Spleen (tissue), 11 donors: ENCODE results near the gene PBX1. TPM values are rescaled to one million over a fixed set of nuclear protein-coding genes. Genes with fewer than 3 reads are reported as not detected.

Source experiments
- DNase-seq: peaks from one replicate; pipeline ENCODE4 v3.0.0-alpha.2; 2020
- H3K27ac ChIP-seq, 8 donors: fragments of 200-600 bp; sonication (generic) in 7 of 8; 1 replicate in 4 of 8; 2 replicates in 4 of 8; pipeline versions ENCODE4 v1.5.0 to v1.8.0; 2016 to 2021; ENCODE audit warnings: inconsistent platforms in 4 of 8, mild to moderate bottlenecking in 4 of 8, moderate library complexity in 1 of 8
- H3K27me3 ChIP-seq, 7 donors: fragments of 200-600 bp; sonication (generic) in 6 of 7; replicated peaks in 1 of 7; 1 replicate in 4 of 7; 2 replicates in 3 of 7; pipeline versions ENCODE4 v1.5.0 to v1.8.0; 2016 to 2021; ENCODE audit warnings: inconsistent platforms in 3 of 7, mild to moderate bottlenecking in 1 of 7
- H3K36me3 ChIP-seq, 6 donors: fragments of 200-600 bp; sonication (generic) in 5 of 6; 1 replicate in 4 of 6; 2 replicates in 2 of 6; pipeline versions ENCODE4 v1.5.0 to v1.8.0; 2016 to 2021; ENCODE audit warnings: inconsistent platforms in 2 of 6
- H3K4me1 ChIP-seq, 6 donors: fragments of 200-600 bp; sonication (generic) in 5 of 6; 1 replicate in 3 of 6; 2 replicates in 3 of 6; pipeline versions ENCODE4 v1.5.0 to v1.8.0; 2016 to 2021; ENCODE audit warnings: inconsistent platforms in 3 of 6
- H3K4me3 ChIP-seq, 8 donors: fragments of 200-600 bp; sonication (generic) in 7 of 8; 1 replicate in 4 of 8; 2 replicates in 4 of 8; pipeline versions ENCODE4 v1.5.0 to v1.8.0; 2016 to 2021; ENCODE audit warnings: inconsistent platforms in 4 of 8, mild to moderate bottlenecking in 4 of 8, moderate library complexity in 2 of 8
- H3K9me3 ChIP-seq, 8 donors: fragments of 200-600 bp; sonication (generic) in 7 of 8; 1 replicate in 4 of 8; 2 replicates in 4 of 8; pipeline versions ENCODE4 v1.5.0 to v1.8.0; 2016 to 2021; ENCODE audit warnings: inconsistent platforms in 4 of 8
- POLR2A ChIP-seq, 3 donors: fragments of 450-650 bp; IDR thresholded peaks; one replicate each; pipeline ENCODE4 v1.5.1; 2017; ENCODE audit warnings: antibody characterized with exemption in 3 of 3, mild to moderate bottlenecking in 1 of 3
- POLR2AphosphoS5 ChIP-seq, 3 donors: sonication (generic); formaldehyde crosslinking; IDR thresholded peaks; one replicate each; pipeline ENCODE4 v1.5.1; 2017; ENCODE audit warnings: antibody characterized with exemption in 3 of 3
- WGBS, 5 donors: extraction: QIAGEN DNeasy Blood & Tissue Kit in 3 of 5; methylation state at CpG; one replicate each; pipeline versions ENCODE4 v1.1.5 to v1.1.7; 2013 to 2018; 5-methylcytosine and 5-hydroxymethylcytosine counted together
- intact Hi-C: fragments of 100-400 bp; cut with DNase I; formaldehyde crosslinking; loops from one replicate; pipeline ENCODE4 v1.15.0; 2023; ENCODE audit warnings: low total_unique reads
- polyA plus RNA-seq, 3 donors: library from polyadenylated mRNA; stranded (reverse); fragments of 200-250 nt; gene quantifications; one replicate each; pipeline ENCODE4 v1.2.1, GENCODE V29; 2013
- total RNA-seq, 7 donors: library from RNA; depleted of rRNA in 3 of 7; stranded (reverse); fragments of >200 nt in 3 of 7; fragmentation: NEBNext Ultra II Directional in 4 of 7; extraction: Animal tissue kit (Norgen Biotek cat#: 25700) in 4 of 7; gene quantifications; one replicate each; pipeline versions ENCODE4 v1.1.0 to v1.2.1, GENCODE V29; 2016 to 2021
- TF ChIP-seq, protein P1 (sequence below), 11 experiments: fragments of 200-600 bp in 7 of 11; fragments of 450-650 bp in 4 of 11; sonication (generic) in 4 of 11; IDR thresholded peaks in 8 of 11; conservative IDR thresholded peaks in 3 of 11; 1 replicate in 7 of 11; 2 replicates in 4 of 11; pipeline versions ENCODE4 v1.4.0 to v1.8.0; 2016 to 2021; ENCODE audit warnings: antibody characterized with exemption in 11 of 11, inconsistent platforms in 4 of 11, mild to moderate bottlenecking in 1 of 11
- donor health status: healthy with polysubstance abuse.
- donor health status: DM: no; HTN: no; CAD: no; lungs with moderate emphysema.
- donor health status: DM: no; HTN: no; CAD: no.
- donor health status: Bipolar disorder and iron deficiency.
- donor health status: healthy.
- donor health status: DM: no; HTN: no; CAD: no.
- donor health status: DM: yes; HTN: yes; CAD: no.

The PBX1 gene
- total and polyA plus RNA-seq, 10 donors, result 3.4 to 79.5 (median 31.8) TPM

GRCh38 chr1:164701189-164701761 lies 142.3 kb downstream of the PBX1 start:
- no peaks in the 10 kb centered on the region for H3K36me3 ChIP-seq
- H3K4me3 ChIP-seq, result no peak overlapping the region
- no peaks in the 10 kb centered on the region for H3K9me3 ChIP-seq
- no peak for DNase-seq
- peaks cover 0 to 1% (median 0%) of the 10 kb centered on the region in 6 donors for H3K4me1 ChIP-seq
- TF ChIP-seq POLR2AphosphoS5 (IDR thresholded peaks at IDR 0.05), result no peak
- no peak for TF ChIP-seq POLR2A (IDR thresholded peaks at IDR 0.05)
- TF ChIP-seq, protein P1, sequence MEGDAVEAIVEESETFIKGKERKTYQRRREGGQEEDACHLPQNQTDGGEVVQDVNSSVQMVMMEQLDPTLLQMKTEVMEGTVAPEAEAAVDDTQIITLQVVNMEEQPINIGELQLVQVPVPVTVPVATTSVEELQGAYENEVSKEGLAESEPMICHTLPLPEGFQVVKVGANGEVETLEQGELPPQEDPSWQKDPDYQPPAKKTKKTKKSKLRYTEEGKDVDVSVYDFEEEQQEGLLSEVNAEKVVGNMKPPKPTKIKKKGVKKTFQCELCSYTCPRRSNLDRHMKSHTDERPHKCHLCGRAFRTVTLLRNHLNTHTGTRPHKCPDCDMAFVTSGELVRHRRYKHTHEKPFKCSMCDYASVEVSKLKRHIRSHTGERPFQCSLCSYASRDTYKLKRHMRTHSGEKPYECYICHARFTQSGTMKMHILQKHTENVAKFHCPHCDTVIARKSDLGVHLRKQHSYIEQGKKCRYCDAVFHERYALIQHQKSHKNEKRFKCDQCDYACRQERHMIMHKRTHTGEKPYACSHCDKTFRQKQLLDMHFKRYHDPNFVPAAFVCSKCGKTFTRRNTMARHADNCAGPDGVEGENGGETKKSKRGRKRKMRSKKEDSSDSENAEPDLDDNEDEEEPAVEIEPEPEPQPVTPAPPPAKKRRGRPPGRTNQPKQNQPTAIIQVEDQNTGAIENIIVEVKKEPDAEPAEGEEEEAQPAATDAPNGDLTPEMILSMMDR (IDR thresholded peaks at IDR 0.05 in 8 of 11, conservative IDR thresholded peaks at IDR 0.05 in 3 of 11), result no peak
- H3K27me3 ChIP-seq, result no peaks in the 10 kb centered on the region
- H3K27ac ChIP-seq, result no peak overlapping the region
- 87 to 91% (median 90%) methylated on average over 2 of the region's 2 CpGs for WGBS, 5 donors
- intact Hi-C loops, result no loop called here

DNA sequence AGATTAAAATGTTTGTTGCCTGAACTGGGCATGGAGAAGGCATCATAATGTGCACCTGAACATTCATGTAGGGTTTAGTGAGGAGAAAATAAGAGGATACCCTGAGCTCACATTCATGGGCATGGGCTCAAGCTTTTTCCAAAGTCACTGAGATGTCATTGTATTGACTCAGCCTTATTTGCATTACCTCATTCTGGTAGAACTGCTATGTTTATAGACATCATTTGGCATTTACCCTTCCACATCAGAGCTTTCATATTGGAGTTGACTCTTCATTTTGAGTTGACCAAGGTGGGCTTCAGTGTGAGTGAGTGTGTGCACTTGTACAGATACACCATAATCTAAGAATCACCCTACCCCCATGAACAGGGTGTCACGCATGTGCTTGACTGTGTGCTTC lies 143.2 kb downstream of the PBX1 start:
- Histone ChIP-seq H3K27me3 (no peaks in the 10 kb centered on the region), H3K27ac (no peak overlapping the region), H3K4me1 (peaks cover 0 to 11% (median 5%) of the 10 kb centered on the region in 6 donors), H3K4me3 (no peak overlapping the region), H3K9me3 (no peaks in the 10 kb centered on the region), H3K36me3 (no peaks in the 10 kb centered on the region)
- TF ChIP-seq POLR2A (IDR thresholded peaks at IDR 0.05) (no peak), POLR2AphosphoS5 (IDR thresholded peaks at IDR 0.05) (no peak)
- TF ChIP-seq, protein P1 (IDR thresholded peaks at IDR 0.05 in 8 of 11, conservative IDR thresholded peaks at IDR 0.05 in 3 of 11), result no peak
- WGBS, 5 donors, result 94 to 97% (median 97%) methylated on average over 1 of the region's 1 CpG
- intact Hi-C loops, result no loop called here
- DNase-seq, result no peak

GRCh38 chr1:164702664-164703063 lies 143.7 kb downstream of the PBX1 start:
- 60 to 84% (median 80%) methylated on average over 2 of the region's 2 CpGs for WGBS, 5 donors

DNA sequence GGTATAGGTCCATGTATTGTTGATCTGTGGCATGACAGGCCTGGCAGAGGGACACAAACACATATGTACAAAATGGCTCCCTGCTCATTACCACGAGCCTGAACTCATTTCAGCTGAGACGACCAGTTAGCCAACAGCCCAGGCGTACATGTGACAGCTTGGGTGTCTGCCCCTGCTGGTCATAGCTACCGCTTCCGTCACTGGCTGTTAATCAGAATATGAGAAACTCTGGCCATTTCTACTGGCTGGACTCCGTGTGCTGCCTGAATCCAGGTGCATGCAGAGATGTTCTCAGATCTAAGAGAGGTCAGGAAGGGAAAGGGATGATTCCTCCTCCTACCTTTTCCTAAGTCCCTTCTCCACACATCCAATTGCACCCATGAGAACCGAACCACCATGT lies 144.5 kb downstream of the PBX1 start:
- Histone ChIP-seq H3K36me3 (no peaks in the 10 kb centered on the region), H3K9me3 (no peaks in the 10 kb centered on the region), H3K4me1 (peaks cover 0 to 22% (median 14%) of the 10 kb centered on the region in 6 donors), H3K27me3 (no peaks in the 10 kb centered on the region), H3K27ac (no peak overlapping the region), H3K4me3 (no peak overlapping the region)
- intact Hi-C loops, result no loop called here
- no peak for DNase-seq
- TF ChIP-seq POLR2AphosphoS5 (IDR thresholded peaks at IDR 0.05) (no peak), POLR2A (IDR thresholded peaks at IDR 0.05) (no peak)
- TF ChIP-seq, protein P1 (IDR thresholded peaks at IDR 0.05 in 8 of 11, conservative IDR thresholded peaks at IDR 0.05 in 3 of 11), result no peak
- WGBS, 5 donors, result 80 to 91% (median 83%) methylated on average over 7 of the region's 7 CpGs

More at GRCh38 chr1:164702664-164703063, 143.7 kb downstream of the PBX1 start:
- H3K27ac ChIP-seq, result no peak overlapping the region
- H3K9me3 ChIP-seq, result no peaks in the 10 kb centered on the region
- no peaks in the 10 kb centered on the region for H3K36me3 ChIP-seq
- H3K4me1 ChIP-seq, result peaks cover 0 to 14% (median 8%) of the 10 kb centered on the region in 6 donors
- DNase-seq, result no peak
- TF ChIP-seq POLR2A (IDR thresholded peaks at IDR 0.05) (no peak), POLR2AphosphoS5 (IDR thresholded peaks at IDR 0.05) (no peak)
- TF ChIP-seq, protein P1 (IDR thresholded peaks at IDR 0.05 in 8 of 11, conservative IDR thresholded peaks at IDR 0.05 in 3 of 11), result no peak
- intact Hi-C loops, result no loop called here
- H3K4me3 ChIP-seq, result no peak overlapping the region
- H3K27me3 ChIP-seq, result no peaks in the 10 kb centered on the region
